HepG2 (cell line): ENCODE data around the gene RPLP1. TPM values are rescaled to one million over a fixed set of nuclear protein-coding genes. Genes with fewer than 3 reads are reported as not detected.

ENCODE experiments used
- ATAC-seq: fragments of 200-7000 bp; cut with Tn5 transposase; 3 replicates; pipeline ENCODE4 v1.9.1; 2020; ENCODE audit warnings: mild to moderate bottlenecking, moderate library complexity
- BruUV-seq: library from RNA; stranded (reverse); fragments of 400-500 nt; replicated peaks from 2 replicates; lab custom pipeline; 2021; lab: Mats Ljungman, UMichigan
- CTCF ChIA-PET: fragments of 300-600 bp; formaldehyde crosslinking; extraction: SDS; loops from one replicate; lab custom pipeline; 2021; ENCODE audit warnings: low total read pairs, inconsistent platforms, low intra/inter-chr PET ratio; lab: Yijun Ruan, JAX
- POLR2A ChIA-PET: fragments of 350-600 bp; sonication (Branson Sonifier 250); formaldehyde crosslinking; loops from one replicate; lab custom pipeline; 2020; ENCODE audit warnings: antibody characterized with exemption, inconsistent platforms; lab: Yijun Ruan, JAX
- DNase-seq: peaks from one replicate; pipeline ENCODE4 v3.0.0-alpha.2; 2015; ENCODE audit warnings: low spot score
- FAIRE-seq: peaks from 3 replicates; lab custom pipeline; 2011; peaks lifted over from hg19 to GRCh38; lab: Jason Lieb, UNC
- H2AFZ ChIP-seq: one replicate; pipeline ENCODE4 v1.6.1; 2011; ENCODE audit warnings: low read length, inconsistent platforms
- H3K27ac ChIP-seq: fragments of 300-600 bp; 3 replicates; pipeline ENCODE4 v1.8.0; 2011; ENCODE audit warnings: mixed run types, mild to moderate bottlenecking, mixed read lengths, low read length, inconsistent platforms; ENCODE audit not compliant: insufficient read depth; ENCODE audit errors: extremely low read length
- H3K27me3 ChIP-seq, 2 experiments: fragments of 200-600 bp in 1 of 2; 2 replicates in 1 of 2; 3 replicates in 1 of 2; pipeline versions ENCODE4 v1.6.0 to v1.8.0; 2011; ENCODE audit warnings: low read length in 2 of 2, mild to moderate bottlenecking in 2 of 2, moderate library complexity in 2 of 2, inconsistent platforms in 1 of 2; ENCODE audit not compliant: insufficient read depth in 2 of 2, control insufficient read depth in 1 of 2
- H3K36me3 ChIP-seq, 2 experiments: fragments of 200-600 bp in 1 of 2; replicated peaks in 1 of 2; 2 replicates in 1 of 2; 3 replicates in 1 of 2; pipeline versions ENCODE4 v1.5.1 to v1.8.0; 2011; ENCODE audit warnings: low read length in 2 of 2, inconsistent platforms in 1 of 2; ENCODE audit not compliant: insufficient read depth in 2 of 2, control insufficient read depth in 1 of 2
- H3K4me1 ChIP-seq: 2 replicates; pipeline ENCODE4 v1.5.1; 2012; ENCODE audit warnings: low read length, inconsistent platforms; ENCODE audit not compliant: insufficient read depth
- H3K4me2 ChIP-seq: 2 replicates; pipeline ENCODE4 v1.6.0; 2011; ENCODE audit warnings: low read depth, low read length, inconsistent platforms
- H3K4me3 ChIP-seq, 3 experiments: fragments of 200-600 bp in 1 of 3; sonication (generic), shearing (Covaris generic) in 1 of 3; replicated peaks in 1 of 3; 2 replicates each; pipeline ENCODE4 v1.5.1; 2011 to 2016; ENCODE audit warnings: low read length in 3 of 3, inconsistent platforms in 2 of 3, low read depth in 2 of 3, mild to moderate bottlenecking in 2 of 3, control low read depth in 1 of 3, mixed read lengths in 1 of 3; ENCODE audit not compliant: insufficient read depth in 1 of 3
- H3K79me2 ChIP-seq: one replicate; pipeline ENCODE4 v1.6.1; 2011; ENCODE audit warnings: low read length, inconsistent platforms; ENCODE audit not compliant: insufficient read depth
- H3K9ac ChIP-seq: 2 replicates; pipeline ENCODE4 v1.6.0; 2011; ENCODE audit warnings: mild to moderate bottlenecking, low read depth, low read length, inconsistent platforms; ENCODE audit not compliant: insufficient read depth
- H3K9me3 ChIP-seq: 2 replicates; pipeline ENCODE4 v1.5.1; 2012; ENCODE audit warnings: mild to moderate bottlenecking, low read length
- H4K20me1 ChIP-seq: 2 replicates; pipeline ENCODE4 v1.6.0; 2011; ENCODE audit warnings: inconsistent platforms, mild to moderate bottlenecking, low read length, moderate library complexity; ENCODE audit not compliant: insufficient read depth
- HMG20B ChIP-seq: conservative IDR thresholded peaks from 2 replicates; pipeline ENCODE4 v1.6.1; 2016; ENCODE audit warnings: missing genetic modification reagents, missing compliant biosample characterization
- LCORL ChIP-seq, 2 experiments: fragments of 450-650 bp in 1 of 2; sonication (generic) in 1 of 2; formaldehyde crosslinking in 1 of 2; IDR thresholded peaks; 2 replicates each; pipeline versions ENCODE4 v1.5.0 to v1.6.1; 2017 to 2020; ENCODE audit warnings: antibody characterized with exemption in 1 of 2, missing genetic modification reagents in 1 of 2
- PRMT3 ChIP-seq: sonication (generic); formaldehyde crosslinking; IDR thresholded peaks from 2 replicates; pipeline ENCODE4 v1.8.1; 2022; ENCODE audit warnings: low read depth, mild to moderate bottlenecking, moderate library complexity, missing genetic modification reagents, borderline replicate concordance
- SAP130 ChIP-seq: IDR thresholded peaks from 2 replicates; pipeline ENCODE4 v1.6.1; 2016; ENCODE audit warnings: low read depth
- SIX1 ChIP-seq: sonication (generic); formaldehyde crosslinking; IDR thresholded peaks from 2 replicates; pipeline ENCODE4 v1.4.0; 2020; ENCODE audit warnings: missing genetic modification reagents, borderline replicate concordance
- ZMYM2 ChIP-seq: sonication (generic); formaldehyde crosslinking; IDR thresholded peaks from 2 replicates; pipeline ENCODE4 v1.8.0; 2022; ENCODE audit warnings: mild to moderate bottlenecking, missing genetic modification reagents
- ZNF329 ChIP-seq: sonication (generic); formaldehyde crosslinking; IDR thresholded peaks from 2 replicates; pipeline ENCODE4 v1.9.0; 2021; ENCODE audit warnings: low read depth, mild to moderate bottlenecking, missing genetic modification reagents
- ZNF367 ChIP-seq: sonication (generic); formaldehyde crosslinking; IDR thresholded peaks from 2 replicates; pipeline ENCODE4 v1.4.0; 2020; ENCODE audit warnings: missing genetic modification reagents, borderline replicate concordance
- ZNF556 ChIP-seq: sonication (generic); formaldehyde crosslinking; IDR thresholded peaks from 2 replicates; pipeline ENCODE4 v1.4.0; 2020; ENCODE audit warnings: mild to moderate bottlenecking, missing genetic modification reagents, borderline replicate concordance
- ZNF589 ChIP-seq: sonication (generic); formaldehyde crosslinking; conservative IDR thresholded peaks from 2 replicates; pipeline ENCODE4 v1.8.0; 2022; ENCODE audit warnings: mild to moderate bottlenecking, moderate library complexity, missing genetic modification reagents
- ZNF772 ChIP-seq: sonication (generic); formaldehyde crosslinking; IDR thresholded peaks from 2 replicates; pipeline ENCODE4 v1.5.0; 2020; ENCODE audit warnings: mild to moderate bottlenecking, missing genetic modification reagents
- WGBS: methylation state at CpG from one replicate; pipeline ENCODE4 v1.1.6; 2017; ENCODE audit warnings: low lambda C conversion rate; 5-methylcytosine and 5-hydroxymethylcytosine counted together
- in situ Hi-C: cut with HindIII; loops from 2 replicates; pipeline ENCODE4 v1.10.0; 2017; ENCODE audit warnings: low pct_unique_long_range_greater_than_20kb; ENCODE audit not compliant: extremely low pct_ligation_motif_present
- intact Hi-C: fragments of 100-400 bp; cut with micrococcal nuclease; formaldehyde crosslinking; loops from one replicate; pipeline ENCODE4 v1.10.0; 2022; ENCODE audit not compliant: unreplicated experiment
- polyA plus RNA-seq, 8 experiments: library from polyadenylated mRNA; depleted of rRNA in 3 of 8; stranded (reverse) in 7 of 8; unstranded in 1 of 8; fragments of >200 nt; fragmentation: Illumina TruSeq in 4 of 8; extraction: Trizol in 4 of 8; gene quantifications; 2 replicates each; pipeline versions ENCODE4 v1.2.1 to v1.2.3, GENCODE V29; 2011 to 2016; ENCODE audit warnings: low read depth in 4 of 8, missing spikeins in 1 of 8, mixed read lengths in 1 of 8; ENCODE audit not compliant: insufficient read depth in 1 of 8
- total RNA-seq, 5 experiments: library from RNA; depleted of rRNA; stranded (reverse); fragments of >200 nt; fragmentation: Illumina TruSeq; extraction: Trizol; gene quantifications; 2 replicates each; pipeline ENCODE4 v1.2.3, GENCODE V29; 2016; ENCODE audit warnings: low read depth in 1 of 5
- TF ChIP-seq, protein P1 (sequence below): sonication (generic); formaldehyde crosslinking; IDR thresholded peaks from 2 replicates; pipeline ENCODE4 v1.5.0; 2020; ENCODE audit warnings: missing genetic modification reagents, mild to moderate bottlenecking, borderline replicate concordance
- TF ChIP-seq, protein P2 (sequence below): sonication (generic); formaldehyde crosslinking; IDR thresholded peaks from 2 replicates; pipeline ENCODE4; 2020; ENCODE audit warnings: missing genetic modification reagents, mild to moderate bottlenecking, borderline replicate concordance
- TF ChIP-seq, protein P3 (sequence below): sonication (generic); formaldehyde crosslinking; IDR thresholded peaks from 2 replicates; pipeline ENCODE4 v1.4.0; 2020; ENCODE audit warnings: mild to moderate bottlenecking, missing genetic modification reagents
- TF ChIP-seq, protein P4 (sequence below): fragments of 450-650 bp; IDR thresholded peaks from 2 replicates; pipeline ENCODE4 v1.6.1; 2016

RPLP1 gene
- total and polyA plus RNA-seq, 2 of the 13 experiments (the other 11 are each of a cell fraction or from before 2014, with no cell fraction given): 817 to 929 TPM

DNA sequence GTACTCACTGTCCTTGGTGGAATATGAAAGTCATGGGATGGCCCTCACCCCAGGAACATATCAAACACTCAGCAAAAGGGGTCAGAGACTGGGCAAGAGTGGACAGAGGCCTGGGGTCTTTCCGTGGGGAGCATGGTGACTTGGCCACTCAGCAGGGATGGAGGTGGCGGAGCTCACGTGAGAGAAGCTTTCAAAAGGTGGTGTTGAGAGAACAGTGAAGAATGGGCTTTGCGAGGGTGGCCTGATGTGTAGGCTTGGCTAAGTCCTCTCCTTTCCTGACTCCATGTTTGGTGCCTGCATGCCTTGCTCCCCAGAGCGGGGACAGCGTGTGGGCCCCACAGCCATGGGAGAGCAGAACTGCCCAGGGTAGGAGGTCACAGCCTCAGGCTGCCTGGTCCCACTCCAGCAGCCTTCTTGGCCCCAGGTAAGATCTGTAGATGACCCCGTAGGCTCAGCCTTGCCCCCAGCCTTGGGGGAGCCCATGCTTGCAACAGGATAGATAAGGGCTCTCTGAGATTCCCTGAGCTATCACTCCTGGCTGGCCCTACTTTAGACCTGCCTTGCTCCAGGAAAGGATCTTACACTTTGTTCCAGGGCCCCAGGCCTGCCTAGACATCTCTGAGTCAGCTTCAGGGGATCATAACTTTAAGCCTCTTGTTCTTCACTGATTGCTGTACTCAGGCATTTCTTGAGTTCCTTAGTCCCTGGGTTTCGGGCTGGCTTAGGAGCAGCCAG lies 17.0 kb downstream of the RPLP1 start:
- intact Hi-C loops (no loop called here), in situ Hi-C loops (loop anchor here (10.0 to 25.0 kb wide), 3 partner anchors 618 to 885 kb away; partner anchors contain the start of genes ANP32A and TLE3)
- Histone ChIP-seq H3K4me1 (no peaks in the 10 kb centered on the region), H3K4me2 (no peak overlapping the region), H3K4me3 (no peak overlapping the region), H3K27ac (no peak overlapping the region), H3K27me3 (peaks cover 6 to 45% of the 10 kb centered on the region in 2 experiments), H4K20me1 (no peaks in the 10 kb centered on the region), H3K9me3 (no peaks in the 10 kb centered on the region), H3K9ac (no peak overlapping the region), H3K79me2 (no peaks in the 10 kb centered on the region), H2AFZ (no peak overlapping the region), H3K36me3 (no peaks in the 10 kb centered on the region)
- WGBS: 58% methylated on average over 7 of the region's 8 CpGs
- ChIA-PET CTCF (no interaction called here), POLR2A (no interaction called here)
- BruUV-seq: no TSS peak
- ATAC-seq: no peak
- no peak for DNase-seq
- no peak for FAIRE-seq
- TF ChIP-seq, protein P1, sequence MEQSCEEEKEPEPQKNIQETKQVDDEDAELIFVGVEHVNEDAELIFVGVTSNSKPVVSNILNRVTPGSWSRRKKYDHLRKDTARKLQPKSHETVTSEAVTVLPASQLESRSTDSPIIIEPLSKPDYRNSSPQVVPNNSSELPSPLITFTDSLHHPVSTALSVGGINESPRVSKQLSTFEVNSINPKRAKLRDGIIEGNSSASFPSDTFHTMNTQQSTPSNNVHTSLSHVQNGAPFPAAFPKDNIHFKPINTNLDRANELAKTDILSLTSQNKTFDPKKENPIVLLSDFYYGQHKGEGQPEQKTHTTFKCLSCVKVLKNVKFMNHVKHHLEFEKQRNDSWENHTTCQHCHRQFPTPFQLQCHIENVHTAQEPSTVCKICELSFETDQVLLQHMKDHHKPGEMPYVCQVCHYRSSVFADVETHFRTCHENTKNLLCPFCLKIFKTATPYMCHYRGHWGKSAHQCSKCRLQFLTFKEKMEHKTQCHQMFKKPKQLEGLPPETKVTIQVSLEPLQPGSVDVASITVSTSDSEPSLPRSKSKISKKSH: no peak
- no peak for TF ChIP-seq PRMT3 (CRISPR knock-in tag)
- TF ChIP-seq ZNF329 (CRISPR knock-in tag): no peak
- TF ChIP-seq ZNF367 (CRISPR knock-in tag): no peak
- TF ChIP-seq, protein P2, sequence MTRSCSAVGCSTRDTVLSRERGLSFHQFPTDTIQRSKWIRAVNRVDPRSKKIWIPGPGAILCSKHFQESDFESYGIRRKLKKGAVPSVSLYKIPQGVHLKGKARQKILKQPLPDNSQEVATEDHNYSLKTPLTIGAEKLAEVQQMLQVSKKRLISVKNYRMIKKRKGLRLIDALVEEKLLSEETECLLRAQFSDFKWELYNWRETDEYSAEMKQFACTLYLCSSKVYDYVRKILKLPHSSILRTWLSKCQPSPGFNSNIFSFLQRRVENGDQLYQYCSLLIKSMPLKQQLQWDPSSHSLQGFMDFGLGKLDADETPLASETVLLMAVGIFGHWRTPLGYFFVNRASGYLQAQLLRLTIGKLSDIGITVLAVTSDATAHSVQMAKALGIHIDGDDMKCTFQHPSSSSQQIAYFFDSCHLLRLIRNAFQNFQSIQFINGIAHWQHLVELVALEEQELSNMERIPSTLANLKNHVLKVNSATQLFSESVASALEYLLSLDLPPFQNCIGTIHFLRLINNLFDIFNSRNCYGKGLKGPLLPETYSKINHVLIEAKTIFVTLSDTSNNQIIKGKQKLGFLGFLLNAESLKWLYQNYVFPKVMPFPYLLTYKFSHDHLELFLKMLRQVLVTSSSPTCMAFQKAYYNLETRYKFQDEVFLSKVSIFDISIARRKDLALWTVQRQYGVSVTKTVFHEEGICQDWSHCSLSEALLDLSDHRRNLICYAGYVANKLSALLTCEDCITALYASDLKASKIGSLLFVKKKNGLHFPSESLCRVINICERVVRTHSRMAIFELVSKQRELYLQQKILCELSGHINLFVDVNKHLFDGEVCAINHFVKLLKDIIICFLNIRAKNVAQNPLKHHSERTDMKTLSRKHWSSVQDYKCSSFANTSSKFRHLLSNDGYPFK (CRISPR knock-in tag): no peak
- no peak for TF ChIP-seq LCORL (IDR thresholded peaks at IDR 0.05)
- no peak for TF ChIP-seq LCORL (CRISPR knock-in tag; IDR thresholded peaks at IDR 0.05)
- no peak for TF ChIP-seq ZNF556 (CRISPR knock-in tag)
- TF ChIP-seq, protein P3, sequence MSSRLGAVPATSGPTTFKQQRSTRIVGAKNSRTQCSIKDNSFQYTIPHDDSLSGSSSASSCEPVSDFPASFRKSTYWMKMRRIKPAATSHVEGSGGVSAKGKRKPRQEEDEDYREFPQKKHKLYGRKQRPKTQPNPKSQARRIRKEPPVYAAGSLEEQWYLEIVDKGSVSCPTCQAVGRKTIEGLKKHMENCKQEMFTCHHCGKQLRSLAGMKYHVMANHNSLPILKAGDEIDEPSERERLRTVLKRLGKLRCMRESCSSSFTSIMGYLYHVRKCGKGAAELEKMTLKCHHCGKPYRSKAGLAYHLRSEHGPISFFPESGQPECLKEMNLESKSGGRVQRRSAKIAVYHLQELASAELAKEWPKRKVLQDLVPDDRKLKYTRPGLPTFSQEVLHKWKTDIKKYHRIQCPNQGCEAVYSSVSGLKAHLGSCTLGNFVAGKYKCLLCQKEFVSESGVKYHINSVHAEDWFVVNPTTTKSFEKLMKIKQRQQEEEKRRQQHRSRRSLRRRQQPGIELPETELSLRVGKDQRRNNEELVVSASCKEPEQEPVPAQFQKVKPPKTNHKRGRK (CRISPR knock-in tag): no peak
- no peak for TF ChIP-seq SIX1 (CRISPR knock-in tag)
- no peak for TF ChIP-seq SAP130 (CRISPR knock-in tag)
- no peak for TF ChIP-seq ZNF589
- TF ChIP-seq HMG20B (CRISPR knock-in tag): no peak
- no peak for TF ChIP-seq ZMYM2 (CRISPR knock-in tag)
- TF ChIP-seq ZNF772 (CRISPR knock-in tag): no peak
- TF ChIP-seq, protein P4, sequence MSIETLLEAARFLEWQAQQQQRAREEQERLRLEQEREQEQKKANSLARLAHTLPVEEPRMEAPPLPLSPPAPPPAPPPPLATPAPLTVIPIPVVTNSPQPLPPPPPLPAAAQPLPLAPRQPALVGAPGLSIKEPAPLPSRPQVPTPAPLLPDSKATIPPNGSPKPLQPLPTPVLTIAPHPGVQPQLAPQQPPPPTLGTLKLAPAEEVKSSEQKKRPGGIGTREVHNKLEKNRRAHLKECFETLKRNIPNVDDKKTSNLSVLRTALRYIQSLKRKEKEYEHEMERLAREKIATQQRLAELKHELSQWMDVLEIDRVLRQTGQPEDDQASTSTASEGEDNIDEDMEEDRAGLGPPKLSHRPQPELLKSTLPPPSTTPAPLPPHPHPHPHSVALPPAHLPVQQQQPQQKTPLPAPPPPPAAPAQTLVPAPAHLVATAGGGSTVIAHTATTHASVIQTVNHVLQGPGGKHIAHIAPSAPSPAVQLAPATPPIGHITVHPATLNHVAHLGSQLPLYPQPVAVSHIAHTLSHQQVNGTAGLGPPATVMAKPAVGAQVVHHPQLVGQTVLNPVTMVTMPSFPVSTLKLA: no peak
